ENCODE measurements around the gene MRC2.

Gene MRC2

GRCh38 chr17:62617894-62618472 is 9.5 kb upstream of the MRC2 start:
- no peak for TF ChIP-seq EZH2phosphoT487 (conservative IDR thresholded peaks at IDR 0.05; ENCODE audit: low read length)
- no peak for TF ChIP-seq CTCF (IDR thresholded peaks at IDR 0.05; ENCODE audit: insufficient read depth, low read length, poor library complexity, severe bottlenecking)
- Histone ChIP-seq H3K4me2 (ENCODE audit: low read depth, low read length, poor library complexity, severe bottlenecking) (no peak overlapping the region), H3K9me3 (ENCODE audit: insufficient read depth, low read length) (no peaks in the 10 kb centered on the region), H3K79me2 (ENCODE audit: insufficient read depth, low read length) (no peaks in the 10 kb centered on the region), H3K4me3 (ENCODE audit: insufficient read depth, low read length, poor library complexity, severe bottlenecking) (no peak overlapping the region), H3K9me2 (replicated peaks; ENCODE audit: insufficient read depth, low read length) (no peaks in the 10 kb centered on the region), H3K27ac (ENCODE audit: low read depth, low read length) (no peak overlapping the region), H3K9ac (ENCODE audit: low read length) (no peak overlapping the region), H3K36me3 (ENCODE audit: low read length) (no peaks in the 10 kb centered on the region), H2AFZ (ENCODE audit: low read depth, low read length, severe bottlenecking) (no peak overlapping the region), H3F3A (ENCODE audit: insufficient read depth) (no peaks in the 10 kb centered on the region), H4K20me1 (ENCODE audit: low read depth, low read length) (no peaks in the 10 kb centered on the region), H3K27me3 (ENCODE audit: low read length) (no peaks in the 10 kb centered on the region)

- no peaks in the 10 kb centered on the region for H3K36me3 ChIP-seq (ENCODE audit: low read length)
- H3K27me3 ChIP-seq (ENCODE audit: low read length) = no peaks in the 10 kb centered on the region
- no peaks in the 10 kb centered on the region for H3K9me2 ChIP-seq (replicated peaks; ENCODE audit: insufficient read depth, low read length)
- no peaks in the 10 kb centered on the region for H4K20me1 ChIP-seq (ENCODE audit: low read depth, low read length)
- H3K9me3 ChIP-seq (ENCODE audit: insufficient read depth, low read length) = no peaks in the 10 kb centered on the region
- no peaks in the 10 kb centered on the region for H3K79me2 ChIP-seq (ENCODE audit: insufficient read depth, low read length)
- H3F3A ChIP-seq (ENCODE audit: insufficient read depth) = no peaks in the 10 kb centered on the region
- H3K27ac ChIP-seq (ENCODE audit: low read depth, low read length) = no peak overlapping the region
- no peak overlapping the region for H3K4me2 ChIP-seq (ENCODE audit: low read depth, low read length, poor library complexity, severe bottlenecking)
- H2AFZ ChIP-seq (ENCODE audit: low read depth, low read length, severe bottlenecking) = no peak overlapping the region
- no peak overlapping the region for H3K9ac ChIP-seq (ENCODE audit: low read length)
- TF ChIP-seq EZH2phosphoT487 (conservative IDR thresholded peaks at IDR 0.05; ENCODE audit: low read length) (no peak), CTCF (IDR thresholded peaks at IDR 0.05; ENCODE audit: insufficient read depth, low read length, poor library complexity, severe bottlenecking) (no peak)
- no peak overlapping the region for H3K4me3 ChIP-seq (ENCODE audit: insufficient read depth, low read length, poor library complexity, severe bottlenecking)
Observed at GRCh38 chr17:62618647-62619416, 8.6 kb upstream of the MRC2 start.

GRCh38 chr17:62619417-62620155 is 7.9 kb upstream of the MRC2 start:
- H3K79me2 ChIP-seq (ENCODE audit: insufficient read depth, low read length) = no peaks in the 10 kb centered on the region
- no peaks in the 10 kb centered on the region for H3K9me3 ChIP-seq (ENCODE audit: insufficient read depth, low read length)
- no peaks in the 10 kb centered on the region for H3K36me3 ChIP-seq (ENCODE audit: low read length)
- H3K27me3 ChIP-seq (ENCODE audit: low read length) = no peaks in the 10 kb centered on the region
- TF ChIP-seq CTCF (IDR thresholded peaks at IDR 0.05; ENCODE audit: insufficient read depth, low read length, poor library complexity, severe bottlenecking) (no peak), EZH2phosphoT487 (conservative IDR thresholded peaks at IDR 0.05; ENCODE audit: low read length) (no peak)
- H3K4me2 ChIP-seq (ENCODE audit: low read depth, low read length, poor library complexity, severe bottlenecking) = no peak overlapping the region
- no peak overlapping the region for H2AFZ ChIP-seq (ENCODE audit: low read depth, low read length, severe bottlenecking)
- no peak overlapping the region for H3K4me3 ChIP-seq (ENCODE audit: insufficient read depth, low read length, poor library complexity, severe bottlenecking)
- no peak overlapping the region for H3K9ac ChIP-seq (ENCODE audit: low read length)
- no peaks in the 10 kb centered on the region for H3K9me2 ChIP-seq (replicated peaks; ENCODE audit: insufficient read depth, low read length)
- no peaks in the 10 kb centered on the region for H3F3A ChIP-seq (ENCODE audit: insufficient read depth)
- H3K27ac ChIP-seq (ENCODE audit: low read depth, low read length) = no peak overlapping the region
- no peaks in the 10 kb centered on the region for H4K20me1 ChIP-seq (ENCODE audit: low read depth, low read length)
